Retina (tissue), 1 donor: ENCODE results near the gene ATP5PB.

Experiments
- DNase-seq: peaks from one replicate; pipeline ENCODE4 v3.0.0-alpha.2; 2016

The ATP5PB gene

GRCh38 chr1:111446967-111447892, 2.0 kb upstream of the ATP5PB start:
- DNase-seq: no peak

- peak; percentile 42 for DNase-seq
Measured at GRCh38 chr1:111448482-111448917, 764 bp upstream of the ATP5PB start.

GRCh38 chr1:111449703-111450017, 396 bp downstream of the ATP5PB start:
- no peak for DNase-seq

- no peak for DNase-seq
Measured at GRCh38 chr1:111450185-111450584, 921 bp downstream of the ATP5PB start.

GRCh38 chr1:111452581-111452980, 3.3 kb downstream of the ATP5PB start:
- DNase-seq: no peak

GRCh38 chr1:111453706-111454105, 4.4 kb downstream of the ATP5PB start:
- no peak for DNase-seq

GRCh38 chr1:111454859-111455641, 5.8 kb downstream of the ATP5PB start:
- DNase-seq: no peak

GRCh38 chr1:111455642-111456031, 6.4 kb downstream of the ATP5PB start:
- no peak for DNase-seq

GRCh38 chr1:111461765-111462164, 12.5 kb downstream of the ATP5PB start:
- DNase-seq: no peak

GRCh38 chr1:111462370-111463028, 13.2 kb downstream of the ATP5PB start:
- DNase-seq: no peak

- DNase-seq: no peak
Measured at GRCh38 chr1:111463029-111463683, 13.9 kb downstream of the ATP5PB start.

GRCh38 chr1:111465754-111466153, 16.5 kb downstream of the ATP5PB start:
- DNase-seq: no peak

- DNase-seq: no peak
Measured at GRCh38 chr1:111466480-111466879, 17.2 kb downstream of the ATP5PB start.

GRCh38 chr1:111467865-111468716, 18.8 kb downstream of the ATP5PB start:
- DNase-seq: no peak

- no peak for DNase-seq
Measured at GRCh38 chr1:111468717-111469100, 19.4 kb downstream of the ATP5PB start.

GRCh38 chr1:111469539-111469938, 20.3 kb downstream of the ATP5PB start:
- no peak for DNase-seq

- DNase-seq: no peak
Measured at GRCh38 chr1:111470596-111470995, 21.3 kb downstream of the ATP5PB start.

- no peak for DNase-seq
Measured at GRCh38 chr1:111471012-111471411, 21.7 kb downstream of the ATP5PB start.

- DNase-seq: no peak
Measured at GRCh38 chr1:111471538-111471937, 22.3 kb downstream of the ATP5PB start.

- no peak for DNase-seq
Measured at GRCh38 chr1:111474106-111474505, 24.8 kb downstream of the ATP5PB start.

GRCh38 chr1:111474521-111474920, 25.3 kb downstream of the ATP5PB start:
- no peak for DNase-seq

GRCh38 chr1:111475701-111476100, 26.4 kb downstream of the ATP5PB start:
- DNase-seq: no peak
